ENCODE results near the gene GPR3. TPM values are rescaled to one million over a fixed set of nuclear protein-coding genes. Genes with fewer than 3 reads are reported as not detected.
"Not testable (repeated sequence)": the region's sequence is repeated elsewhere in the genome, so short reads cannot be mapped to it uniquely, and the experiment has no call there.

GPR3 gene
- total RNA-seq, 1 donor from 2014 or later, result 0.74 TPM

DNA sequence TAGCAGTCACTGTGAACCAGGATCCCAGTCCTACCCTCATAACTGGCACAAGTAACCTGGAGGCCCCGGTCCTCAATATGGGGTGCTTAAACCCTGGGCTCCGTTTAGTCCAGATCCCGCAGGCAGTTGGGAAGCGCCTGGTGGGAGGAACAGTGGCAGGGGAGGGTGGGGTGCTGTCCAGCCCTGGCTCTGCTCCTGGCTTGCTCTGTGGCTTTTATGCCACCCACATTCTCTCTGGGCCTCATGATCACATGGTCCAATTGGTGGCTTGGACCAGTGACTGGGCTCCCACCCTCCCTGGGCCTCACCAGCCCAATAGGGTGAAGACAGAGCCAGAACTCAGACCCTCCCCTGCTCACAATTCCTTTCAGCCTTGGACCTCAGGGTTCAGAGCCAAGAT lies 12.2 kb upstream of the GPR3 start:
- Histone ChIP-seq H3K4me1 (peaks cover 66% of the 10 kb centered on the region), H3K27ac (peak overlapping the region; percentile 77), H3K27me3 (no peaks in the 10 kb centered on the region), H3K36me3 (no peaks in the 10 kb centered on the region), H3K4me3 (no peak overlapping the region), H3K9me3 (no peaks in the 10 kb centered on the region)
- no peak for DNase-seq (ENCODE audit: extremely low spot score in 2 of 2)
- intact Hi-C loops (cut with DNase I), result no loop called here
- no peak for TF ChIP-seq POLR2AphosphoS5 (IDR thresholded peaks at IDR 0.05; ENCODE audit: insufficient read depth in 1 of 2, low read depth in 1 of 2)

DNA sequence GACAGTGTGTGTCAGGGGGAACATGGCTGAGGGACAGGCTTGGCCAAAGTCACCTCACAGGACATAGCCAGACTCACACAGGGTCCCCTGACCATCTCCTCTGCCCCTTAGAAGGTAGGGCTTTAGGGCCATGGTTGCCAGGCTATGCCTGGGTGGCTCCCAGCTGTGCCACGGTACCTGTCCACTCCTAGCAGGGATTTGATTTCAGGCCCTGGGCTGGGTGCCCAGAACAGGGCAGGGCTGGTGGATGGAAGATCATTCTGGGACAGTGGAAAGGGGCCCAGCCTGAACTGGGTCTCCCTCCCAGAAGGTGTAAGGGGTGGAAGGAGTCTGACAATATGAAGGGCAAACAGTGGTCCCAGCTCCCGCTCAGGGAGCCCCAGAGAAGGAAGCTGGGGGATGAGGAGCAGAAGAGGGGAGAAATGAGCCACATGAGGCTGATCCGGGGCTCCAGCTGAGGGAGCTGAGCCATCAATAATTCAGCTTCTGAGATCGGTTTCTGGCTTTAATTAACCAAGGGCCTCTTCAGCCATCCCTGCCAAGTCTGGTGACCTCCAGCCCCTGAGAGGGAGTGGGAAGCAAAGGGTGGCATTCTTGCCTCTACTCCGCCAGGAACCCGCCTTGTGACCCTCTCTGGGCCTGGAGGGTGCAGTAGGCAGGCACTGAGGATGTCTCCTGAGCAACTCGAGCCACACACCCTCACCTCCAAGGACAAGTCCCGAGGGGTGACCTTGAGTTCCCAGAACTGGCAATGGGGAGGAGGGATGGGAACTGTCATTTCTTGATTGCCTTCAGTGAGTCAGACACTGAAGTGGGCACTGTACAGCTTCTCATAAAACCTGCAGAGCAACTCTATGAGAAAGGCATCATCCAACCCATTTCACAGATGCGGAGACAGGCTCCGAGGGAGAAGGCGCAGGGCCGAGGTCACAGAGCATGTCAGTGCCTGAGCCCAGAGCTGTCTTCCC lies 11.4 kb upstream of the GPR3 start:
- Histone ChIP-seq H3K27ac (peak overlapping the region; percentile 77), H3K4me3 (no peak overlapping the region), H3K9me3 (no peaks in the 10 kb centered on the region), H3K4me1 (peaks cover 66% of the 10 kb centered on the region), H3K27me3 (no peaks in the 10 kb centered on the region), H3K36me3 (no peaks in the 10 kb centered on the region)
- intact Hi-C loops (cut with DNase I), result no loop called here
- TF ChIP-seq POLR2AphosphoS5 (IDR thresholded peaks at IDR 0.05; ENCODE audit: insufficient read depth in 1 of 2, low read depth in 1 of 2), result no peak
- no peak for TF ChIP-seq POLR2A (IDR thresholded peaks at IDR 0.05)
- TF ChIP-seq, protein P1, sequence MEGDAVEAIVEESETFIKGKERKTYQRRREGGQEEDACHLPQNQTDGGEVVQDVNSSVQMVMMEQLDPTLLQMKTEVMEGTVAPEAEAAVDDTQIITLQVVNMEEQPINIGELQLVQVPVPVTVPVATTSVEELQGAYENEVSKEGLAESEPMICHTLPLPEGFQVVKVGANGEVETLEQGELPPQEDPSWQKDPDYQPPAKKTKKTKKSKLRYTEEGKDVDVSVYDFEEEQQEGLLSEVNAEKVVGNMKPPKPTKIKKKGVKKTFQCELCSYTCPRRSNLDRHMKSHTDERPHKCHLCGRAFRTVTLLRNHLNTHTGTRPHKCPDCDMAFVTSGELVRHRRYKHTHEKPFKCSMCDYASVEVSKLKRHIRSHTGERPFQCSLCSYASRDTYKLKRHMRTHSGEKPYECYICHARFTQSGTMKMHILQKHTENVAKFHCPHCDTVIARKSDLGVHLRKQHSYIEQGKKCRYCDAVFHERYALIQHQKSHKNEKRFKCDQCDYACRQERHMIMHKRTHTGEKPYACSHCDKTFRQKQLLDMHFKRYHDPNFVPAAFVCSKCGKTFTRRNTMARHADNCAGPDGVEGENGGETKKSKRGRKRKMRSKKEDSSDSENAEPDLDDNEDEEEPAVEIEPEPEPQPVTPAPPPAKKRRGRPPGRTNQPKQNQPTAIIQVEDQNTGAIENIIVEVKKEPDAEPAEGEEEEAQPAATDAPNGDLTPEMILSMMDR (IDR thresholded peaks at IDR 0.05), result no peak
- DNase-seq (ENCODE audit: extremely low spot score in 2 of 2), result no peak

DNA sequence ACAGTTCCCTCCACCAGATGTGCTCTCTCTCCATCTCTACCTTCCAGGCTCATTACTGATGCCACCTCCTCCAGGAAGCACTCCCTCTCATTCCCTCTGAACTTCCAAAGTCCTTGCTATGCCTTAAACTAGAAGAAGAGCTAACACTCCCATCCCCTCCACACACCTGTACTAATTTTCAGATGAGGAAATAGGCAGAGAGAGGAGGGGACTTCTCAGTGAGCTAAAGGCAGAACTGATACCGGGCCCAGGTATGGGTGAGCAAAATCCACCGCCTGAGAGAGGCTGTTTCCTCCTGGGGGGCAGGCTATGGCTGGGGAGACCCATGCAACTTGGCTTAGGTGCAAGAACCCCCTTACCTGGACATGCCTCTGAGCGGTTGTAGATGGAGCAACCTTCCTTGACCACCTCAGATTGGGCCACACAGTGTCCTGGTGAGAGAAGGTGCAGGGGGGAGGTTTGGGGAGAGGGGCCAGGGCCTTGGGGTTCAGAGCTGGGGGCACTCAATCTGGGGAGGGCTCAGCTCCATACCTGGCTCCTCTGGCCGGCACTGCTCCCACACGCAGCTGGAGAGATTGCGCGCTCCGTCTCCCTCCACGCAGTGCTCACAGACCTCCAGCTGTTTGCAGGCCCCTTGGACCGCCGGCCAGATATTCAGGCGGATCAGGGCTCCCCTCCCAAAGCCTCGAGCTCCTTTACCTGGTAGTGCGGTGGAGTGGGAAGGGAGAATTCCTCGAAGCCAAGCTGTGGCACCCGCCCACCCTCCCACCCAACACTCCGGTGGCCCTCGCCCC lies 10.3 kb upstream of the GPR3 start:
- intact Hi-C loops (cut with DNase I), result no loop called here
- H3K36me3 ChIP-seq, result no peaks in the 10 kb centered on the region
- no peaks in the 10 kb centered on the region for H3K9me3 ChIP-seq
- peaks cover 63% of the 10 kb centered on the region for H3K4me1 ChIP-seq
- DNase-seq (ENCODE audit: extremely low spot score in 2 of 2), result no peak
- H3K27ac ChIP-seq, result peak overlapping the region; percentile 77
- H3K27me3 ChIP-seq, result no peaks in the 10 kb centered on the region
- TF ChIP-seq POLR2AphosphoS5 (IDR thresholded peaks at IDR 0.05; ENCODE audit: insufficient read depth in 1 of 2, low read depth in 1 of 2), result no peak
- no peak for TF ChIP-seq POLR2A (IDR thresholded peaks at IDR 0.05)
- TF ChIP-seq, protein P1 (IDR thresholded peaks at IDR 0.05), result no peak
- H3K4me3 ChIP-seq, result peak overlapping the region in 1 of 2 donors; percentile 46

DNA sequence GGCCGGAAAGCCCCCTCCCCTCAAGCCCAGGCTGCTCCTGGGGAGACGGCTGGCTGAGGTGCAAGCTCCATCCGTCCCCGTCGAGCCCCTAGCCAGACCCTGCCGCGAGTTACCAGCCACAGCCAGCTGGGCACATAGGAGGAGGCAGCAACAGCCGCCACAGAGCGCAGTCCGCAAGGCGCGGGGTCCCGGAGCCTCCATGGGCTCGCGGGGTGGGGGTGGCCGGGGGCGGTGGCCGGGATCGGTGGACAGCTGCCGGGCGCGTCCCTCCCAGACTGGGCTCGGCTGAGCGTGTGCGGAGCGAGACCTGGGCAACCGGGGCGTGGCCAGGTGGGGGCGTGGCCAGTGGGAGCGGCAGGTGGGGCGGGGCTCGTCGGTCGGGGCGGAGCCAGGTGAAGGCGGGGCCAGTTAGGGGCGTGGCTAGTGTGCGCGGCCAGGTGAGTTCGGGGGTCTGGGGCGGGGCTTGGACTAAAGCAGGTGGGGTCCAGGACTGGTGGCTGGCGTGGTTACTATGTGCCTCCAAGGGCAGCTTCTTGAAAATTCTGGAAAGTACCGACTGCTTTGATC lies 9.3 kb upstream of the GPR3 start, which contains the start of gene CD164L2:
Gene CD164L2, minus strand, starts transcription at position 295 of the 567 bp plus-strand sequence. Its CDS starts 94 bp downstream, at position 201.
- peak within 1 kb of the TSS; percentile 23 for H3K27ac ChIP-seq
- H3K4me3 ChIP-seq, result peak within 1 kb of the TSS in 1 of 2 donors; percentile 46
- H3K9me3 ChIP-seq, result no peaks in the 10 kb centered on the region
- no peak for DNase-seq (ENCODE audit: extremely low spot score in 2 of 2)
- H3K36me3 ChIP-seq, result no peaks in the 10 kb centered on the region
- H3K4me1 ChIP-seq, result peaks cover 54% of the 10 kb centered on the region
- H3K27me3 ChIP-seq, result no peaks in the 10 kb centered on the region
- intact Hi-C loops (cut with DNase I), result no loop called here
- TF ChIP-seq POLR2A (IDR thresholded peaks at IDR 0.05) (no peak), POLR2AphosphoS5 (IDR thresholded peaks at IDR 0.05; ENCODE audit: insufficient read depth in 1 of 2, low read depth in 1 of 2) (peak in 1 of 2 donors; percentile 37)
- TF ChIP-seq, protein P1 (IDR thresholded peaks at IDR 0.05), result no peak

DNA sequence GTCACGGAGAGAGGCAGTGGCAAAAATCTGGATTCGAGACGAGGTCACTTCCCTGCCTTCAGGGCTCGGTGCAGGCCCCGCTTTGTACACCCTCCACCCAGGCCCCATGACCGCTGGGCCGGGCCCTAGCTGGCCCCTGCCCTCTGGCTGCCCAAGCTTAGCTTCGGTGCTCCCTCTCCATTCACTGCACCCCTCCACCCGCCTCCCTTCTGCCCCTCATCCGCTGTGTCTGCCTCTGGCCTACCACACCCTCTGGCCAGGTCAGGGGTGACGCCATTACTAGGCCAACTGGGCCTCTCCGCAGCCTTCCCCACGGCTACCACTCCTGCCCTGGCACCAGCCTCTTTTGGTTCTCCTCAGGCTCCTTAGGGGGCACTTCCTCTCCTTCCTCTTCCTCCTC lies 8.8 kb upstream of the GPR3 start:
- H3K27me3 ChIP-seq, result no peaks in the 10 kb centered on the region
- H3K4me3 ChIP-seq, result no peak overlapping the region
- H3K4me1 ChIP-seq, result peaks cover 48% of the 10 kb centered on the region
- H3K36me3 ChIP-seq, result no peaks in the 10 kb centered on the region
- DNase-seq (ENCODE audit: extremely low spot score in 2 of 2), result no peak
- TF ChIP-seq, protein P1 (IDR thresholded peaks at IDR 0.05), result no peak
- TF ChIP-seq POLR2A (IDR thresholded peaks at IDR 0.05) (no peak), POLR2AphosphoS5 (IDR thresholded peaks at IDR 0.05; ENCODE audit: insufficient read depth in 1 of 2, low read depth in 1 of 2) (no peak)
- intact Hi-C loops (cut with DNase I), result no loop called here
- no peak overlapping the region for H3K27ac ChIP-seq
- no peaks in the 10 kb centered on the region for H3K9me3 ChIP-seq

DNA sequence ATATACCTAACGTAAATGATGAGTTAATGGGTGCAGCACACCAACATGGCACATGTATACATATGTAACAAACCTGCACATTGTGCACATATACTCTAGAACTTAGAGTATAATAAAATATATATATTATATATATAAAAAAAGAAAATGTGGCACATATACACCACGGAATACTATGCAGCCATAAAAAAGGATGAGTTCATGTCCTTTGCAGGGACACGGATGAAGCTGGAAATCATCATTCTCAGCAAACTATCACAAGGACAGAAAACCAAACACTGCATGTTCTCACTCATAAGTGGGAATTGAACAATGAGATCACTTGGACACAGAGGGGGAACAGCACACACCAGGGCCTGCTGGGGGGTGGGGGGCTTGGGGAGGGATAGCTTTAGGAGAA lies 7.6 kb upstream of the GPR3 start:
- H3K36me3 ChIP-seq; H3K27me3 ChIP-seq; intact Hi-C loops (cut with DNase I); H3K27ac ChIP-seq; H3K4me3 ChIP-seq; DNase-seq (ENCODE audit: extremely low spot score in 2 of 2); H3K9me3 ChIP-seq: not testable (repeated sequence)
- peaks cover 37% of the 10 kb centered on the region for H3K4me1 ChIP-seq

All from vagina (tissue), 2 donors.